ENCODE measurements around the gene SBNO2. TPM values are rescaled to one million over a fixed set of nuclear protein-coding genes. Genes with fewer than 3 reads are reported as not detected.
A peak's percentile ranks its signal among the peaks of the same experiment; 100 is the strongest.

SBNO2 gene
- total and polyA plus RNA-seq, 2 of the 4 experiments (the other 2 are of a cell fraction): 13.4 to 40.5 TPM

- H2BK5ac ChIP-seq (ENCODE audit: low read depth, low read length, poor library complexity, severe bottlenecking): no peak overlapping the region
- H3K56ac ChIP-seq (ENCODE audit: extremely low read depth, insufficient read depth, low read length): no peak overlapping the region
- CTCF ChIA-PET: interaction anchor here (0.5 to 1.6 kb wide), 5 partner anchors 10 to 126 kb away, joined by 3 read pairs; no protein-coding TSS in a partner anchor
- no peak overlapping the region for H3K14ac ChIP-seq (replicated peaks; ENCODE audit: low read depth, low read length)
- intact Hi-C loops (cut with micrococcal nuclease): no loop called here
- H3K23ac ChIP-seq (ENCODE audit: low read depth, low read length): no peak overlapping the region
- H2BK120ac ChIP-seq (ENCODE audit: low read depth, low read length): no peak overlapping the region
- H2AK9ac ChIP-seq (replicated peaks; ENCODE audit: low read depth, low read length, poor library complexity): peak overlapping the region; percentile 85
- H2AK5ac ChIP-seq (ENCODE audit: low read depth, low read length): no peak overlapping the region
- 0 out of 2 replicates have a peak overlapping the region, but pooled peaks have one; percentile 33 for H3K4ac ChIP-seq (ENCODE audit: low read depth, low read length)
- no peak overlapping the region for H4K8ac ChIP-seq (ENCODE audit: low read depth in 2 of 2, low read length in 2 of 2)
- H3K9me1 ChIP-seq (ENCODE audit: insufficient read depth, low read length): no peaks in the 10 kb centered on the region
- H3K79me1 ChIP-seq (ENCODE audit: low read depth in 1 of 2, low read length in 2 of 2): no peaks in the 10 kb centered on the region
- no peak overlapping the region for H3K9ac ChIP-seq (ENCODE audit: low read depth, low read length)
- H2BK15ac ChIP-seq (ENCODE audit: low read depth, low read length): no peak overlapping the region
- H3K4me2 ChIP-seq (ENCODE audit: low read depth, low read length): peak overlapping the region; percentile 52; the same call in 1 of the 2 replicates
- no peak overlapping the region for H2BK20ac ChIP-seq (ENCODE audit: low read depth, low read length)
- 0 out of 2 replicates have a peak, but pooled peaks cover 6% of the 10 kb centered on the region for H4K20me1 ChIP-seq (ENCODE audit: insufficient read depth, low read length)
- in situ Hi-C loops (cut with MboI; ENCODE audit: low sequenced_read_pairs): no loop called here
- dilution Hi-C loops (cut with HindIII; ENCODE audit: low sequenced_read_pairs, unreplicated experiment): no loop called here
- H4K91ac ChIP-seq (ENCODE audit: insufficient read depth, low read depth, low read length): no peak overlapping the region
- no peak overlapping the region for H3K18ac ChIP-seq (ENCODE audit: low read depth, low read length)
- no peak overlapping the region for H4K5ac ChIP-seq (ENCODE audit: low read depth, low read length)
- no peaks in the 10 kb centered on the region for H3K36me3 ChIP-seq (ENCODE audit: control insufficient read depth, insufficient read depth, low read length)
- H3K27me3 ChIP-seq (ENCODE audit: control insufficient read depth, insufficient read depth, low read length): peaks cover 27% of the 10 kb centered on the region
- ATAC-seq (ENCODE audit: low read depth) (peak; percentile 95), DNase-seq (peak; percentile 68)
- H2AFZ ChIP-seq (replicated peaks; ENCODE audit: low read length, poor library complexity): peak overlapping the region; percentile 90
- no peak overlapping the region for H3K4me3 ChIP-seq (ENCODE audit: insufficient read depth, low read depth, low read length)
- no peak overlapping the region for H3K27ac ChIP-seq (ENCODE audit: insufficient read depth, low read length)
- 5% methylated on average over 28 of the region's 60 CpGs; no CpG with 5 or more reads in 1 of the 2 experiments for WGBS, 2 experiments (ENCODE audit: extremely low coverage in 2 of 2, insufficient read length in 1 of 2)
- H3K9me3 ChIP-seq (ENCODE audit: control insufficient read depth, insufficient read depth, low read length): no peaks in the 10 kb centered on the region; the same call in 1 of the 2 replicates
- BruUV-seq (replicated peaks): no TSS peak
- POLR2A ChIA-PET (ENCODE audit: unreplicated experiment): interaction anchor here (0.5 kb wide), 1 partner anchor 205 kb away, joined by 4 read pairs; no protein-coding TSS in a partner anchor
- peaks cover 3% of the 10 kb centered on the region; the same call in 1 of the 2 replicates for H3K4me1 ChIP-seq (ENCODE audit: control insufficient read depth, insufficient read depth, low read length)
- TF ChIP-seq USF2 (IDR thresholded peaks at IDR 0.05; ENCODE audit: low read depth, low read length): peak; percentile 33; the same call in 1 of the 2 replicates
- TF ChIP-seq FOS (IDR thresholded peaks at IDR 0.05; ENCODE audit: low read depth, low read length): no peak
- TF ChIP-seq MAZ (IDR thresholded peaks at IDR 0.05; ENCODE audit: borderline replicate concordance, low read depth, low read length): peak; percentile 14; the same call in 1 of the 2 replicates
- no peak for TF ChIP-seq CEBPB (IDR thresholded peaks at IDR 0.05; ENCODE audit: low read depth, low read length)
- no peak for TF ChIP-seq NFE2L2 (IDR thresholded peaks at IDR 0.05; ENCODE audit: low read depth, low read length)
- TF ChIP-seq RCOR1 (IDR thresholded peaks at IDR 0.05; ENCODE audit: insufficient replicate concordance, low read length): no peak
- TF ChIP-seq RAD21 (IDR thresholded peaks at IDR 0.05; ENCODE audit: low read length): peak; percentile 42
- TF ChIP-seq SMC3 (IDR thresholded peaks at IDR 0.05; ENCODE audit: low read depth, low read length): peak; percentile 24; the same call in 1 of the 2 replicates
- peak; percentile 68 for TF ChIP-seq CTCF (conservative IDR thresholded peaks at IDR 0.05; ENCODE audit: low read depth, low read length)
- no peak for TF ChIP-seq RFX5 (IDR thresholded peaks at IDR 0.05; ENCODE audit: low read depth, low read length)
- TF ChIP-seq MAFK (IDR thresholded peaks at IDR 0.05; ENCODE audit: low read depth, low read length): no peak
- no peak for TF ChIP-seq BHLHE40 (IDR thresholded peaks at IDR 0.05; ENCODE audit: low read depth, low read length)
- no peak for TF ChIP-seq POLR2A (IDR thresholded peaks at IDR 0.05; ENCODE audit: low read depth, low read length)
- TF ChIP-seq CHD1 (IDR thresholded peaks at IDR 0.05; ENCODE audit: low read depth, low read length): no peak
- peak; percentile 48; the same call in 1 of the 2 replicates for TF ChIP-seq MXI1 (IDR thresholded peaks at IDR 0.05; ENCODE audit: borderline replicate concordance, low read depth, low read length)
Measured at GRCh38 chr19:1064661-1065605, 109.1 kb downstream of the SBNO2 start.

Measured in IMR-90 (cell line).